Colonic mucosa (tissue), 4 donors: ENCODE measurements around the gene LYPD6B. TPM values are rescaled to one million over a fixed set of nuclear protein-coding genes. Genes with fewer than 3 reads are reported as not detected.
A peak's percentile ranks its signal among the peaks of the same experiment; 100 is the strongest.

Experiments used
- DNase-seq: peaks from one replicate; pipeline ENCODE4 v3.0.0-alpha.2; 2020
- H3K27ac ChIP-seq: fragments of 200-600 bp; one replicate; pipeline ENCODE4 v1.8.0; 2021
- H3K27me3 ChIP-seq: fragments of 200-600 bp; one replicate; pipeline ENCODE4 v1.8.0; 2021
- H3K36me3 ChIP-seq: fragments of 200-600 bp; one replicate; pipeline ENCODE4 v1.8.0; 2021
- H3K4me1 ChIP-seq: fragments of 200-600 bp; one replicate; pipeline ENCODE4 v1.8.0; 2021; ENCODE audit warnings: mild to moderate bottlenecking
- H3K4me3 ChIP-seq: fragments of 200-600 bp; one replicate; pipeline ENCODE4 v1.8.0; 2021
- H3K9ac ChIP-seq, 2 donors: one replicate each; pipeline ENCODE4 v1.7.0; 2013; ENCODE audit warnings: control low read depth in 2 of 2, low read depth in 2 of 2, low read length in 2 of 2
- H3K9me3 ChIP-seq: fragments of 200-600 bp; one replicate; pipeline ENCODE4 v1.8.0; 2021
- CTCF ChIP-seq: fragments of 200-600 bp; IDR thresholded peaks from one replicate; pipeline ENCODE4 v1.8.0; 2022; ENCODE audit warnings: antibody characterized with exemption, mild to moderate bottlenecking
- intact Hi-C: fragments of 100-400 bp; cut with DNase I; formaldehyde crosslinking; loops from one replicate; pipeline ENCODE4 v1.14.1; 2022
- total RNA-seq, 2 donors: library from RNA; stranded (reverse); fragmentation: NEBNext Ultra II Directional in 1 of 2; extraction: Animal tissue kit (Norgen Biotek cat#: 25700) in 1 of 2; gene quantifications; one replicate each; pipeline ENCODE4 v1.2.1, GENCODE V29; 2021
- donor health status: healthy.
- donor health status: DM: no; HTN: no; CAD: no.
- donor health status: DM: no; HTN: no; CAD: no.

LYPD6B gene
- total RNA-seq, 2 donors from 2014 or later: 2.6 to 3.4 TPM

GRCh38 chr2:148994341-148994740 lies 44.2 kb upstream of the LYPD6B start:
- H3K27ac ChIP-seq: no peak overlapping the region
- no peak overlapping the region for H3K4me3 ChIP-seq
- intact Hi-C loops: loop anchor here (10.0 kb wide), 1 partner anchor 1060 kb away; no protein-coding TSS in a partner anchor
- no peaks in the 10 kb centered on the region for H3K27me3 ChIP-seq
- DNase-seq: peak; percentile 82
- no peak for TF ChIP-seq CTCF
- no peaks in the 10 kb centered on the region for H3K9me3 ChIP-seq
- no peak overlapping the region for H3K9ac ChIP-seq
- no peaks in the 10 kb centered on the region for H3K4me1 ChIP-seq
- H3K36me3 ChIP-seq: no peaks in the 10 kb centered on the region

GRCh38 chr2:148996805-148997204 lies 41.7 kb upstream of the LYPD6B start:
- Histone ChIP-seq H3K9me3 (no peaks in the 10 kb centered on the region), H3K9ac (no peak overlapping the region), H3K36me3 (no peaks in the 10 kb centered on the region), H3K27me3 (no peaks in the 10 kb centered on the region), H3K27ac (no peak overlapping the region), H3K4me1 (no peaks in the 10 kb centered on the region), H3K4me3 (no peak overlapping the region)
- intact Hi-C loops: loop anchor here (10.0 kb wide), 1 partner anchor 1062 kb away; no protein-coding TSS in a partner anchor
- no peak for TF ChIP-seq CTCF
- DNase-seq: no peak

- Histone ChIP-seq H3K9ac (no peak overlapping the region), H3K27me3 (no peaks in the 10 kb centered on the region), H3K4me3 (no peak overlapping the region)
These were observed 40.2 kb upstream of the LYPD6B start for GRCh38 chr2:148998165-148998830.

GRCh38 chr2:148998831-148999200 lies 39.7 kb upstream of the LYPD6B start:
- Histone ChIP-seq H3K9me3 (no peaks in the 10 kb centered on the region), H3K9ac (no peak overlapping the region), H3K36me3 (no peaks in the 10 kb centered on the region), H3K4me3 (no peak overlapping the region), H3K4me1 (no peaks in the 10 kb centered on the region), H3K27me3 (no peaks in the 10 kb centered on the region), H3K27ac (peak overlapping the region; percentile 49)
- intact Hi-C loops: loop anchor here (10.0 kb wide), 1 partner anchor 1064 kb away; no protein-coding TSS in a partner anchor
- DNase-seq: no peak
- TF ChIP-seq CTCF: no peak

More at GRCh38 chr2:148998165-148998830, 40.2 kb upstream of the LYPD6B start:
- no peaks in the 10 kb centered on the region for H3K4me1 ChIP-seq
- intact Hi-C loops: loop anchor here (10.0 kb wide), 1 partner anchor 1063 kb away; no protein-coding TSS in a partner anchor
- DNase-seq: no peak
- TF ChIP-seq CTCF: no peak
- no peak overlapping the region for H3K27ac ChIP-seq
- H3K36me3 ChIP-seq: no peaks in the 10 kb centered on the region
- no peaks in the 10 kb centered on the region for H3K9me3 ChIP-seq

- no peaks in the 10 kb centered on the region for H3K4me1 ChIP-seq
- H3K9me3 ChIP-seq: no peaks in the 10 kb centered on the region
- intact Hi-C loops: loop anchor here (10.0 kb wide), 1 partner anchor 1065 kb away; no protein-coding TSS in a partner anchor
- H3K27me3 ChIP-seq: no peaks in the 10 kb centered on the region
- DNase-seq: peak; percentile 71
- H3K36me3 ChIP-seq: no peaks in the 10 kb centered on the region
- H3K9ac ChIP-seq: no peak overlapping the region
- no peak overlapping the region for H3K4me3 ChIP-seq
- TF ChIP-seq CTCF: no peak
- peak overlapping the region; percentile 49 for H3K27ac ChIP-seq
These were observed 39.0 kb upstream of the LYPD6B start for GRCh38 chr2:148999451-148999921.
